Rectal smooth muscle tissue (tissue), 1 donor: ENCODE measurements around the gene PODN.

Source experiments
- H3K27ac ChIP-seq: one replicate; pipeline ENCODE4 v1.7.0; 2013; ENCODE audit warnings: low read depth, low read length, inconsistent platforms
- H3K27me3 ChIP-seq: one replicate; pipeline ENCODE4 v1.7.0; 2013; ENCODE audit warnings: low read length; ENCODE audit not compliant: control insufficient read depth, insufficient read depth
- H3K36me3 ChIP-seq: one replicate; pipeline ENCODE4 v1.7.0; 2013; ENCODE audit warnings: low read length; ENCODE audit not compliant: control insufficient read depth, insufficient read depth
- H3K4me1 ChIP-seq: one replicate; pipeline ENCODE4 v1.7.0; 2013; ENCODE audit warnings: low read length; ENCODE audit not compliant: control insufficient read depth, insufficient read depth
- H3K4me3 ChIP-seq: one replicate; pipeline ENCODE4 v1.7.0; 2013; ENCODE audit warnings: low read length
- H3K9ac ChIP-seq: one replicate; pipeline ENCODE4 v1.7.0; 2013; ENCODE audit warnings: low read length

The PODN gene

GRCh38 chr1:53108646-53109580 lies 46.9 kb downstream of the PODN start:
- Histone ChIP-seq H3K36me3 (no peaks in the 10 kb centered on the region), H3K4me3 (no peak overlapping the region), H3K9ac (no peak overlapping the region), H3K27ac (no peak overlapping the region), H3K4me1 (peaks cover 15% of the 10 kb centered on the region), H3K27me3 (no peaks in the 10 kb centered on the region)

- H3K9ac ChIP-seq: no peak overlapping the region
- H3K4me3 ChIP-seq: no peak overlapping the region
- H3K27ac ChIP-seq: no peak overlapping the region
- H3K36me3 ChIP-seq: no peaks in the 10 kb centered on the region
- no peaks in the 10 kb centered on the region for H3K27me3 ChIP-seq
- peaks cover 15% of the 10 kb centered on the region for H3K4me1 ChIP-seq
Observed at GRCh38 chr1:53110370-53111072, 48.5 kb downstream of the PODN start.

- Histone ChIP-seq H3K27ac (no peak overlapping the region), H3K27me3 (no peaks in the 10 kb centered on the region)
Observed at GRCh38 chr1:53111073-53111556, 49.1 kb downstream of the PODN start.

GRCh38 chr1:53111693-53112092 lies 49.7 kb downstream of the PODN start:
- Histone ChIP-seq H3K4me3 (no peak overlapping the region), H3K9ac (no peak overlapping the region), H3K36me3 (no peaks in the 10 kb centered on the region), H3K27ac (no peak overlapping the region), H3K4me1 (peaks cover 15% of the 10 kb centered on the region), H3K27me3 (no peaks in the 10 kb centered on the region)

More at GRCh38 chr1:53111073-53111556, 49.1 kb downstream of the PODN start:
- Histone ChIP-seq H3K4me1 (peaks cover 15% of the 10 kb centered on the region), H3K9ac (no peak overlapping the region), H3K4me3 (no peak overlapping the region), H3K36me3 (no peaks in the 10 kb centered on the region)

GRCh38 chr1:53112271-53112774 lies 50.3 kb downstream of the PODN start:
- H3K4me1 ChIP-seq: peaks cover 15% of the 10 kb centered on the region
- H3K27ac ChIP-seq: no peak overlapping the region
- no peak overlapping the region for H3K4me3 ChIP-seq
- H3K27me3 ChIP-seq: no peaks in the 10 kb centered on the region
- H3K9ac ChIP-seq: no peak overlapping the region
- H3K36me3 ChIP-seq: no peaks in the 10 kb centered on the region

- Histone ChIP-seq H3K27ac (no peak overlapping the region), H3K4me1 (peaks cover 15% of the 10 kb centered on the region)
Observed at GRCh38 chr1:53112861-53113260, 50.8 kb downstream of the PODN start.

GRCh38 chr1:53114090-53114489 lies 52.1 kb downstream of the PODN start:
- Histone ChIP-seq H3K4me1 (peaks cover 8% of the 10 kb centered on the region), H3K4me3 (no peak overlapping the region), H3K9ac (no peak overlapping the region), H3K27ac (no peak overlapping the region), H3K27me3 (no peaks in the 10 kb centered on the region), H3K36me3 (no peaks in the 10 kb centered on the region)

More at GRCh38 chr1:53112861-53113260, 50.8 kb downstream of the PODN start:
- H3K36me3 ChIP-seq: no peaks in the 10 kb centered on the region
- no peak overlapping the region for H3K4me3 ChIP-seq
- H3K27me3 ChIP-seq: no peaks in the 10 kb centered on the region
- H3K9ac ChIP-seq: no peak overlapping the region

- Histone ChIP-seq H3K27me3 (no peaks in the 10 kb centered on the region), H3K9ac (no peak overlapping the region), H3K4me3 (no peak overlapping the region), H3K4me1 (peaks cover 3% of the 10 kb centered on the region), H3K27ac (no peak overlapping the region), H3K36me3 (no peaks in the 10 kb centered on the region)
Observed at GRCh38 chr1:53114581-53115400, 52.8 kb downstream of the PODN start.

- Histone ChIP-seq H3K27me3 (no peaks in the 10 kb centered on the region), H3K36me3 (no peaks in the 10 kb centered on the region), H3K4me3 (no peak overlapping the region), H3K9ac (no peak overlapping the region), H3K4me1 (no peaks in the 10 kb centered on the region), H3K27ac (no peak overlapping the region)
Observed at GRCh38 chr1:53115403-53116306, 53.6 kb downstream of the PODN start.

- Histone ChIP-seq H3K4me1 (peaks cover 5% of the 10 kb centered on the region), H3K27me3 (no peaks in the 10 kb centered on the region), H3K36me3 (no peaks in the 10 kb centered on the region), H3K4me3 (no peak overlapping the region), H3K27ac (no peak overlapping the region), H3K9ac (no peak overlapping the region)
Observed at GRCh38 chr1:53116307-53116810, 54.3 kb downstream of the PODN start.

GRCh38 chr1:53116933-53117600 lies 55.1 kb downstream of the PODN start:
- H3K27me3 ChIP-seq: no peaks in the 10 kb centered on the region
- no peak overlapping the region for H3K9ac ChIP-seq
- peaks cover 10% of the 10 kb centered on the region for H3K4me1 ChIP-seq
- H3K27ac ChIP-seq: no peak overlapping the region
- H3K36me3 ChIP-seq: no peaks in the 10 kb centered on the region
- no peak overlapping the region for H3K4me3 ChIP-seq
